H9 (cell line): ENCODE measurements around the gene DAAM1. TPM values are rescaled to one million over a fixed set of nuclear protein-coding genes. Genes with fewer than 3 reads are reported as not detected.

Experiments
- DNase-seq: peaks from one replicate; pipeline ENCODE4 v3.0.0-alpha.2; 2017
- H2AFZ ChIP-seq: one replicate; pipeline ENCODE4 v1.6.1; 2013; ENCODE audit warnings: mild to moderate bottlenecking, low read length, control low read depth, moderate library complexity
- H2AK5ac ChIP-seq: 2 replicates; pipeline ENCODE4 v1.6.1; 2013; ENCODE audit warnings: low read length, control low read depth, mixed read lengths; ENCODE audit not compliant: insufficient read length
- H2BK120ac ChIP-seq: one replicate; pipeline ENCODE4 v1.6.1; 2013; ENCODE audit warnings: low read depth, mild to moderate bottlenecking, low read length, control low read depth, inconsistent platforms; ENCODE audit not compliant: poor library complexity, severe bottlenecking
- H2BK12ac ChIP-seq: 2 replicates; pipeline ENCODE4 v1.6.1; 2013; ENCODE audit warnings: low read length, control low read depth, mixed read lengths, low read depth; ENCODE audit not compliant: insufficient read length
- H2BK15ac ChIP-seq: 2 replicates; pipeline ENCODE4 v1.6.1; 2013; ENCODE audit warnings: low read depth, low read length, control low read depth
- H2BK20ac ChIP-seq: one replicate; pipeline ENCODE4 v1.6.1; 2013; ENCODE audit warnings: low read depth, mild to moderate bottlenecking, low read length, control low read depth, inconsistent platforms; ENCODE audit not compliant: poor library complexity, severe bottlenecking
- H2BK5ac ChIP-seq: 2 replicates; pipeline ENCODE4 v1.6.1; 2013; ENCODE audit warnings: low read length, control low read depth, mixed read lengths; ENCODE audit not compliant: insufficient read length
- H3K14ac ChIP-seq: 2 replicates; pipeline ENCODE4 v1.6.1; 2013; ENCODE audit warnings: low read length, control low read depth; ENCODE audit not compliant: insufficient read depth
- H3K18ac ChIP-seq: 2 replicates; pipeline ENCODE4 v1.6.1; 2013; ENCODE audit warnings: low read depth, mild to moderate bottlenecking, mixed read lengths, low read length, control low read depth; ENCODE audit not compliant: insufficient read length
- H3K23ac ChIP-seq: 2 replicates; pipeline ENCODE4 v1.6.1; 2013; ENCODE audit warnings: low read length, control low read depth, mixed read lengths, low read depth; ENCODE audit not compliant: insufficient read length
- H3K23me2 ChIP-seq: 2 replicates; pipeline ENCODE4 v1.6.1; 2013; ENCODE audit warnings: low read depth, mild to moderate bottlenecking, mixed read lengths, low read length, control low read depth; ENCODE audit not compliant: insufficient read length, poor library complexity, severe bottlenecking
- H3K27ac ChIP-seq: 2 replicates; pipeline ENCODE4 v1.5.1; 2013; ENCODE audit warnings: low read length, control low read depth, mixed read lengths, low read depth; ENCODE audit not compliant: insufficient read length
- H3K27me3 ChIP-seq: 2 replicates; pipeline ENCODE4 v1.6.1; 2013; ENCODE audit warnings: low read length, control low read depth, inconsistent platforms; ENCODE audit not compliant: insufficient read depth
- H3K4ac ChIP-seq: 2 replicates; pipeline ENCODE4 v1.6.1; 2013; ENCODE audit warnings: low read depth, mild to moderate bottlenecking, control low read depth, inconsistent platforms, low read length, moderate library complexity
- H3K4me1 ChIP-seq: 2 replicates; pipeline ENCODE4 v1.6.1; 2013; ENCODE audit warnings: low read length, control low read depth, inconsistent platforms; ENCODE audit not compliant: insufficient read depth
- H3K4me2 ChIP-seq: 2 replicates; pipeline ENCODE4 v1.6.1; 2013; ENCODE audit warnings: low read length, control low read depth, mixed read lengths; ENCODE audit not compliant: insufficient read length, insufficient read depth
- H3K56ac ChIP-seq: 2 replicates; pipeline ENCODE4 v1.6.1; 2013; ENCODE audit warnings: low read depth, mild to moderate bottlenecking, mixed read lengths, low read length, control low read depth; ENCODE audit not compliant: insufficient read length
- H3K79me1 ChIP-seq: 2 replicates; pipeline ENCODE4 v1.6.1; 2013; ENCODE audit warnings: low read depth, mild to moderate bottlenecking, moderate library complexity, low read length, control low read depth, inconsistent platforms; ENCODE audit not compliant: insufficient read depth, poor library complexity, severe bottlenecking
- H3K79me2 ChIP-seq: 2 replicates; pipeline ENCODE4 v1.6.1; 2013; ENCODE audit warnings: low read length, control low read depth, inconsistent platforms; ENCODE audit not compliant: insufficient read depth
- H3K9ac ChIP-seq: 2 replicates; pipeline ENCODE4 v1.6.1; 2013; ENCODE audit warnings: low read length, control low read depth, mixed read lengths; ENCODE audit not compliant: insufficient read length; ENCODE audit errors: extremely low read depth
- H3K9me3 ChIP-seq: one replicate; pipeline ENCODE4 v1.6.1; 2013; ENCODE audit warnings: low read depth, low read length, inconsistent platforms; ENCODE audit not compliant: control insufficient read depth
- H3T11ph ChIP-seq: one replicate; pipeline ENCODE4 v1.6.1; 2013; ENCODE audit warnings: mild to moderate bottlenecking, low read length, control low read depth, inconsistent platforms
- H4K20me1 ChIP-seq: one replicate; pipeline ENCODE4 v1.6.1; 2013; ENCODE audit not compliant: control insufficient read depth, insufficient read length, insufficient read depth
- H4K5ac ChIP-seq: 2 replicates; pipeline ENCODE4 v1.6.1; 2013; ENCODE audit warnings: low read depth, mild to moderate bottlenecking, mixed read lengths, low read length, control low read depth; ENCODE audit not compliant: insufficient read length
- H4K8ac ChIP-seq: replicated peaks from 2 replicates; pipeline ENCODE4 v1.6.1; 2013; ENCODE audit warnings: low read length, control low read depth, mixed read lengths, low read depth; ENCODE audit not compliant: insufficient read length
- H4K91ac ChIP-seq: 2 replicates; pipeline ENCODE4 v1.6.1; 2013; ENCODE audit warnings: low read depth, mild to moderate bottlenecking, moderate library complexity, mixed read lengths, low read length, control low read depth; ENCODE audit not compliant: insufficient read length
- H3K27ac Mint-ChIP-seq, 3 experiments: 2 replicates in 2 of 3; 3 replicates in 1 of 3; pipeline ENCODE4 v1.8.0; 2020 to 2021; ENCODE audit warnings: mixed read lengths in 3 of 3, mild to moderate bottlenecking in 1 of 3, moderate library complexity in 1 of 3
- H3K27me3 Mint-ChIP-seq: 2 replicates; pipeline ENCODE4 v1.8.0; 2021; ENCODE audit warnings: low read depth, mild to moderate bottlenecking, moderate library complexity, mixed read lengths
- H3K36me3 Mint-ChIP-seq, 3 experiments: 2 replicates in 2 of 3; 3 replicates in 1 of 3; pipeline ENCODE4 v1.8.0; 2020 to 2021; ENCODE audit warnings: low read depth in 3 of 3, mixed read lengths in 3 of 3; ENCODE audit not compliant: insufficient read depth in 1 of 3
- H3K4me1 Mint-ChIP-seq, 2 experiments: 2 replicates each; pipeline ENCODE4 v1.8.0; 2020; ENCODE audit warnings: mixed read lengths in 2 of 2
- H3K4me3 Mint-ChIP-seq, 2 experiments: 2 replicates in 1 of 2; 3 replicates in 1 of 2; pipeline ENCODE4 v1.8.0; 2020 to 2021; ENCODE audit warnings: mild to moderate bottlenecking in 2 of 2, mixed read lengths in 2 of 2, moderate library complexity in 1 of 2
- H3K9me3 Mint-ChIP-seq, 2 experiments: 2 replicates in 1 of 2; 3 replicates in 1 of 2; pipeline ENCODE4 v1.8.0; 2020; ENCODE audit warnings: mild to moderate bottlenecking in 2 of 2, mixed read lengths in 2 of 2, moderate library complexity in 1 of 2
- CTCF ChIP-seq: fragments of 200-600 bp; sonication (generic); conservative IDR thresholded peaks from 3 replicates; pipeline ENCODE4 v1.8.0; 2021; ENCODE audit warnings: antibody characterized with exemption, mild to moderate bottlenecking
- total RNA-seq: library from RNA; stranded (reverse); gene quantifications from 2 replicates; pipeline ENCODE4 v1.2.1, GENCODE V29; 2021

Gene DAAM1
- total RNA-seq, 1 experiment from 2014 or later, result 19.5 TPM

- Histone ChIP-seq H4K8ac (no peak overlapping the region), H4K91ac (no peak overlapping the region), H3K4me1 (peaks cover 5% of the 10 kb centered on the region; the same call in 1 of the 2 replicates), H2BK5ac (no peak overlapping the region), H4K20me1 (no peaks in the 10 kb centered on the region), H2AFZ (no peak overlapping the region), H3K79me2 (no peaks in the 10 kb centered on the region), H3K27me3 (no peaks in the 10 kb centered on the region), H2AK5ac (no peak overlapping the region), H3K27ac (no peak overlapping the region), H3K56ac (no peak overlapping the region), H3K9me3 (no peaks in the 10 kb centered on the region), H4K5ac (no peak overlapping the region), H3K18ac (no peak overlapping the region), H3K14ac (no peak overlapping the region), H2BK12ac (no peak overlapping the region), H2BK15ac (no peak overlapping the region), H3K4ac (no peak overlapping the region), H2BK20ac (no peak overlapping the region), H3K79me1 (no peaks in the 10 kb centered on the region), H3K9ac (no peak overlapping the region), H3K4me2 (no peak overlapping the region), H3K23me2 (no peaks in the 10 kb centered on the region), H3K23ac (no peak overlapping the region), H3T11ph (no peak overlapping the region), H2BK120ac (no peak overlapping the region)
- H3K4me1 Mint-ChIP-seq, result peaks cover 14 to 15% of the 10 kb centered on the region in 2 experiments
- no peaks in the 10 kb centered on the region for H3K9me3 Mint-ChIP-seq
- no peak for DNase-seq
- H3K4me3 Mint-ChIP-seq, result no peak overlapping the region
- TF ChIP-seq CTCF, result no peak
- H3K27ac Mint-ChIP-seq, result no peak overlapping the region
- H3K27me3 Mint-ChIP-seq, result no peaks in the 10 kb centered on the region
- no peaks in the 10 kb centered on the region for H3K36me3 Mint-ChIP-seq
Observed at GRCh38 chr14:59308086-59308485, 119.6 kb downstream of the DAAM1 start.
